Hepatocyte (in vitro differentiated cells): ENCODE data around the gene DUSP10. TPM values are rescaled to one million over a fixed set of nuclear protein-coding genes. Genes with fewer than 3 reads are reported as not detected.

ENCODE experiments used
- DNase-seq: peaks from one replicate; pipeline ENCODE4 v3.0.0-alpha.2; 2016; ENCODE audit warnings: low spot score
- H2AFZ ChIP-seq: fragments of 200-600 bp; sonication (generic); 2 replicates; pipeline ENCODE4 v1.6.0; 2016; ENCODE audit warnings: antibody characterized with exemption, mild to moderate bottlenecking
- H3K27ac ChIP-seq: fragments of 200-600 bp; sonication (generic); 2 replicates; pipeline ENCODE4 v1.5.1; 2016; ENCODE audit warnings: mild to moderate bottlenecking
- H3K27me3 ChIP-seq: fragments of 200-600 bp; sonication (generic); 2 replicates; pipeline ENCODE4 v1.6.1; 2016
- H3K36me3 ChIP-seq: fragments of 200-600 bp; sonication (generic); replicated peaks from 2 replicates; pipeline ENCODE4 v1.5.1; 2016; ENCODE audit warnings: low read depth; ENCODE audit not compliant: insufficient read depth
- H3K4me1 ChIP-seq: fragments of 200-600 bp; sonication (generic); 2 replicates; pipeline ENCODE4 v1.5.1; 2016; ENCODE audit warnings: mild to moderate bottlenecking, moderate library complexity; ENCODE audit not compliant: insufficient read depth
- H3K4me2 ChIP-seq: fragments of 200-600 bp; sonication (generic); 2 replicates; pipeline ENCODE4 v1.6.0; 2016
- H3K4me3 ChIP-seq: fragments of 200-600 bp; sonication (generic); 2 replicates; pipeline ENCODE4 v1.5.1; 2016; ENCODE audit warnings: mild to moderate bottlenecking
- H3K79me2 ChIP-seq: fragments of 200-600 bp; sonication (generic); 2 replicates; pipeline ENCODE4 v1.6.0; 2017; ENCODE audit warnings: mild to moderate bottlenecking
- H3K9me2 ChIP-seq: fragments of 200-600 bp; sonication (generic); replicated peaks from 2 replicates; pipeline ENCODE4 v1.6.0; 2017; ENCODE audit warnings: mild to moderate bottlenecking; ENCODE audit not compliant: insufficient read depth
- H3K9me3 ChIP-seq: fragments of 200-600 bp; sonication (generic); 2 replicates; pipeline ENCODE4 v1.5.1; 2016; ENCODE audit warnings: low read depth, mild to moderate bottlenecking
- H4K20me1 ChIP-seq: fragments of 200-600 bp; sonication (generic); 2 replicates; pipeline ENCODE4 v1.6.0; 2016; ENCODE audit warnings: mild to moderate bottlenecking; ENCODE audit not compliant: insufficient read depth, poor library complexity, severe bottlenecking
- EZH2 ChIP-seq: fragments of 200-600 bp; sonication (generic); IDR thresholded peaks from 2 replicates; pipeline ENCODE4 v1.6.1; 2016; ENCODE audit warnings: antibody characterized with exemption, mild to moderate bottlenecking, borderline replicate concordance
- EZH2phosphoT487 ChIP-seq: fragments of 200-600 bp; sonication (generic); IDR thresholded peaks from one replicate; pipeline ENCODE4 v1.6.1; 2018; ENCODE audit warnings: antibody characterized with exemption, mild to moderate bottlenecking, low read depth, moderate library complexity; ENCODE audit not compliant: unreplicated experiment, severe bottlenecking
- WGBS: methylation state at CpG from one replicate; pipeline ENCODE4 v1.1.6; 2016; ENCODE audit warnings: low lambda C conversion rate; ENCODE audit errors: missing lambda C conversion rate; 5-methylcytosine and 5-hydroxymethylcytosine counted together
- polyA plus RNA-seq: library from polyadenylated mRNA; unstranded; fragments of >200 nt; fragmentation: Nextera tagmentation; extraction: Ambion mirVana; gene quantifications from 2 replicates; pipeline ENCODE4 v1.2.1, GENCODE V29; 2016
- total RNA-seq: library from RNA; depleted of rRNA; stranded (reverse); fragments of >200 nt; gene quantifications from 2 replicates; pipeline ENCODE4 v1.2.3, GENCODE V29; 2014
- TF ChIP-seq, protein P1 (sequence below): fragments of 200-600 bp; sonication (generic); IDR thresholded peaks from 2 replicates; pipeline ENCODE4 v1.5.1; 2016; ENCODE audit warnings: antibody characterized with exemption, mild to moderate bottlenecking; ENCODE audit not compliant: poor library complexity

DUSP10 gene
- total and polyA plus RNA-seq, 2 experiments from 2014 or later = 13.1 to 17.6 TPM

DNA sequence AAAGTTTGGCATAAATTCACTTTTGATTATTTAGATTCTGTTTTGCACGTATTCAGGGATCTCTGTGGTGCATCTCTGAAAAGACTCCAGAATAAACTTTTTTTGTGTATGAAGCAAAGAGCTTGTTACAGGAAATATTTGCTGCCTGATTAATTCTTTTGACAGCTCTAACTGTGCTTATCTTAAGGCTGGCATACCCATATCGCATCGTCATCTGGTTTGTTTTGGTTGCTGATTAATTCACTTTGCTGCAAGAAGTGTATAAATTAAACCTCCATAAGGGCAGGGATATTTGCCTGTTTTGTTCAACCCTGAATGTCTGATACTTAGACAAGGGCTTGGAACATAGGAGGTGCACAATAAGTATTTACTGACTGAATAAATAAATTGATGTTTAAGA lies 17.5 kb upstream of the DUSP10 start:
- no peaks in the 10 kb centered on the region for H3K9me2 ChIP-seq
- H3K4me3 ChIP-seq = no peak overlapping the region
- H2AFZ ChIP-seq = no peak overlapping the region
- no peaks in the 10 kb centered on the region for H3K9me3 ChIP-seq
- H4K20me1 ChIP-seq = no peaks in the 10 kb centered on the region
- no peak overlapping the region for H3K4me2 ChIP-seq
- no peaks in the 10 kb centered on the region for H3K79me2 ChIP-seq
- H3K36me3 ChIP-seq = no peaks in the 10 kb centered on the region
- H3K27ac ChIP-seq = no peak overlapping the region
- 84% methylated on average over 3 of the region's 3 CpGs for WGBS
- H3K4me1 ChIP-seq = no peaks in the 10 kb centered on the region
- DNase-seq = no peak
- no peaks in the 10 kb centered on the region for H3K27me3 ChIP-seq
- TF ChIP-seq, protein P1, sequence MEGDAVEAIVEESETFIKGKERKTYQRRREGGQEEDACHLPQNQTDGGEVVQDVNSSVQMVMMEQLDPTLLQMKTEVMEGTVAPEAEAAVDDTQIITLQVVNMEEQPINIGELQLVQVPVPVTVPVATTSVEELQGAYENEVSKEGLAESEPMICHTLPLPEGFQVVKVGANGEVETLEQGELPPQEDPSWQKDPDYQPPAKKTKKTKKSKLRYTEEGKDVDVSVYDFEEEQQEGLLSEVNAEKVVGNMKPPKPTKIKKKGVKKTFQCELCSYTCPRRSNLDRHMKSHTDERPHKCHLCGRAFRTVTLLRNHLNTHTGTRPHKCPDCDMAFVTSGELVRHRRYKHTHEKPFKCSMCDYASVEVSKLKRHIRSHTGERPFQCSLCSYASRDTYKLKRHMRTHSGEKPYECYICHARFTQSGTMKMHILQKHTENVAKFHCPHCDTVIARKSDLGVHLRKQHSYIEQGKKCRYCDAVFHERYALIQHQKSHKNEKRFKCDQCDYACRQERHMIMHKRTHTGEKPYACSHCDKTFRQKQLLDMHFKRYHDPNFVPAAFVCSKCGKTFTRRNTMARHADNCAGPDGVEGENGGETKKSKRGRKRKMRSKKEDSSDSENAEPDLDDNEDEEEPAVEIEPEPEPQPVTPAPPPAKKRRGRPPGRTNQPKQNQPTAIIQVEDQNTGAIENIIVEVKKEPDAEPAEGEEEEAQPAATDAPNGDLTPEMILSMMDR = no peak

DNA sequence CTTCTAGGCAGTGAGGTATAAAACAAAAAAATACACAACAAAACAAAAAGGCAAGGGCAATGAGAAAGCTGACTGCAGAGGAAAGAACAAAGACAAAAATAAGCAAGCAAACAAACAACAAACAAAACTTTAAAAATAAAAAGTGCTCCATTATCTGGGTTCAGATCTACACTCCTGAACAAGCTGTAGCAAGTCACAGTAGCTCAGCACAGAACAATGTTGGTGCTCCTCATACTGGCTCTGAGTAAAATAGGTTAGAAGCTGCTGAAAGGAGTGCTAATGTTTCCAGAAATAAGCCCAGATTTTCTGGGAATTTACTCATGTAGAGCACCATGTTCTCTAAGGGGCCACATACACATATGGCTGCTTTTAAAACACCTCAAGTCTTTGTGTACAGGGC lies 16.6 kb upstream of the DUSP10 start:
- Histone ChIP-seq H3K27ac (no peak overlapping the region), H2AFZ (no peak overlapping the region), H3K79me2 (no peaks in the 10 kb centered on the region), H3K4me3 (no peak overlapping the region), H3K4me2 (no peak overlapping the region), H3K9me3 (no peaks in the 10 kb centered on the region), H4K20me1 (no peaks in the 10 kb centered on the region), H3K36me3 (no peaks in the 10 kb centered on the region), H3K9me2 (no peaks in the 10 kb centered on the region), H3K4me1 (no peaks in the 10 kb centered on the region), H3K27me3 (no peaks in the 10 kb centered on the region)
- no peak for DNase-seq
- TF ChIP-seq, protein P1 = no peak
- TF ChIP-seq EZH2 (no peak), EZH2phosphoT487 (no peak)

DNA sequence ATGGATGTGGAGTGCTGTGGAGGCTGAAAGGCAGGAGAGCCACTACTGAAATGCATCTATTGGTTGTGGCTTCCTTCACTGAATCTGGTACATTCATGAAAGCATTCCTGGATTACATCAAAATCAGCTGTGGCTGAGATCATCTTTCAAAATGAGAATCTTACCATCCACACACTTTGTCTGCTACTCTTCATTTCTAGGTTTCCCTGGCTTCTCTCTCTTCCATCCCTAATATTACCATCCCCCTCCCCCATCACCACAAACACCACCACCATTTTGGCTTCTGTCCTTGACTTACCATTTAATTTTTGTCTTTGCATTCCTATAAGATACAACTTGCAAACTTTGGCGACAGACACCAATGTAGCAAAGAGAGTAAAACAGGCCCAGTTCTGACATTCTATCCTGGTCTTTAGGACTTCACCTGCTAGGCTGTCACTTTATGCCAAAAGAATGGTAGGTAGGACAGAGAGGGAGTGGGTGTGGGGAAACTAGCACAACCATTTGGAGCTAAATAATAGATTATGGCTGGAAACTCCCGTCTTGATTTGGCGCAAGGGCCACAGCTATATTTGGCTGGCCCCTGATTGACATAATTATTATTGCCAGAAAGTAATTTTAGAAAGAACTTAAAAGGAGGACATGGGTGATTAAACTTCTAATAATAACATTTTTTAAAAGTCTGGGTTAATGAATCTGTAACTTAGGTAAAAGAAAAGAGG lies 15.1 kb upstream of the DUSP10 start:
- no peak overlapping the region for H2AFZ ChIP-seq
- no peak for DNase-seq
- H3K36me3 ChIP-seq = no peaks in the 10 kb centered on the region
- H4K20me1 ChIP-seq = no peaks in the 10 kb centered on the region
- no peaks in the 10 kb centered on the region for H3K9me3 ChIP-seq
- no peak overlapping the region for H3K4me2 ChIP-seq
- no peak overlapping the region for H3K27ac ChIP-seq
- TF ChIP-seq, protein P1 = no peak
- TF ChIP-seq EZH2 (no peak), EZH2phosphoT487 (no peak)
- H3K4me1 ChIP-seq = no peaks in the 10 kb centered on the region
- WGBS = 100% methylated on average over 3 of the region's 3 CpGs
- no peaks in the 10 kb centered on the region for H3K79me2 ChIP-seq
- no peaks in the 10 kb centered on the region for H3K9me2 ChIP-seq
- H3K27me3 ChIP-seq = no peaks in the 10 kb centered on the region
- H3K4me3 ChIP-seq = no peak overlapping the region

DNA sequence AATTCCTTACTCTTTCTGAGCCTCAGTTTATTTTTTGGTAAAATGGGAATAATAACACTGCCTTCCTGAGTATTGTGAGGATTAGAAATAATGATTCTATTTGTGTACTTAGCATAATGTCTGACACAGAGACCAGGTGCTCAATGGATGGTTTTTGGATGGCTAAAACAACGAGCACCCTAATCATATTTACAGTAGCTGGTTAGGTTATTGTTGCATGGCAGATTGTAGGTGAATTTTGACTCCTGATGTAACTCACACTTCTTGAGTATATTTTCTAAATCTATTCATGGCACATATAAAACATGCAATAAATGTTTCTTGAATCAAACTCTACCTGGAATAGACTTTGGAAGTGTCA lies 11.9 kb upstream of the DUSP10 start:
- Histone ChIP-seq H3K4me3 (no peak overlapping the region), H3K36me3 (no peaks in the 10 kb centered on the region), H3K27ac (no peak overlapping the region), H2AFZ (no peak overlapping the region), H4K20me1 (no peaks in the 10 kb centered on the region), H3K9me2 (no peaks in the 10 kb centered on the region), H3K9me3 (no peaks in the 10 kb centered on the region), H3K4me1 (no peaks in the 10 kb centered on the region), H3K79me2 (no peaks in the 10 kb centered on the region), H3K4me2 (no peak overlapping the region), H3K27me3 (no peaks in the 10 kb centered on the region)
- 96% methylated on average over 1 of the region's 1 CpG for WGBS
- TF ChIP-seq EZH2 (no peak), EZH2phosphoT487 (no peak)
- TF ChIP-seq, protein P1 = no peak
- no peak for DNase-seq
